Brain microvascular endothelial cell (primary cell): ENCODE measurements around the gene NEDD9.

Experiments
- DNase-seq: peaks from one replicate; pipeline ENCODE4 v3.0.0-alpha.2; 2020
- H3K27ac ChIP-seq: fragments of 250-450 bp; sonication (Bioruptor Pico); 2 replicates; pipeline ENCODE4 v1.5.1; 2020; ENCODE audit warnings: mild to moderate bottlenecking, moderate library complexity
- H3K27me3 ChIP-seq: fragments of 250-450 bp; sonication (Bioruptor Pico); replicated peaks from 2 replicates; pipeline ENCODE4 v1.5.1; 2020; ENCODE audit warnings: mild to moderate bottlenecking
- H3K36me3 ChIP-seq: fragments of 250-450 bp; sonication (Bioruptor Pico); replicated peaks from 2 replicates; pipeline ENCODE4 v1.5.1; 2020; ENCODE audit warnings: mild to moderate bottlenecking
- H3K4me3 ChIP-seq: 2 replicates; pipeline ENCODE4 v1.5.1; 2011; ENCODE audit warnings: low read depth, mild to moderate bottlenecking, control low read depth, low read length, moderate library complexity
- CTCF ChIP-seq: IDR thresholded peaks from 2 replicates; pipeline ENCODE4 v1.5.1; 2011; ENCODE audit warnings: low read depth, mild to moderate bottlenecking, moderate library complexity, low read length, control low read depth, inconsistent platforms; ENCODE audit errors: missing control alignments
- in situ Hi-C: cut with HindIII; loops from 2 replicates; pipeline ENCODE4 v1.10.0; 2017; ENCODE audit warnings: low sequenced_read_pairs, low pct_ligation_motif_present

Gene NEDD9

GRCh38 chr6:11226005-11226404, 6.5 kb downstream of the NEDD9 start:
- Histone ChIP-seq H3K27me3 (no peaks in the 10 kb centered on the region), H3K4me3 (no peak overlapping the region), H3K36me3 (peaks cover 7% of the 10 kb centered on the region), H3K27ac (no peak overlapping the region)
- no peak for DNase-seq
- TF ChIP-seq CTCF: no peak
- in situ Hi-C loops: no loop called here

- Histone ChIP-seq H3K36me3 (peaks cover 9% of the 10 kb centered on the region), H3K4me3 (no peak overlapping the region), H3K27ac (peak overlapping the region; percentile 48), H3K27me3 (no peaks in the 10 kb centered on the region)
- in situ Hi-C loops: no loop called here
- DNase-seq: no peak
- no peak for TF ChIP-seq CTCF
Measured at GRCh38 chr6:11224966-11225463, 7.5 kb downstream of the NEDD9 start.

- in situ Hi-C loops: no loop called here
- no peaks in the 10 kb centered on the region for H3K27me3 ChIP-seq
- no peak overlapping the region for H3K4me3 ChIP-seq
- peaks cover 11% of the 10 kb centered on the region for H3K36me3 ChIP-seq
- no peak for TF ChIP-seq CTCF
- DNase-seq: peak; percentile 65
- H3K27ac ChIP-seq: peak overlapping the region; percentile 48
Measured at GRCh38 chr6:11224252-11224965, 8.1 kb downstream of the NEDD9 start.

GRCh38 chr6:11223286-11223864, 9.1 kb downstream of the NEDD9 start:
- no peak for TF ChIP-seq CTCF
- no peak overlapping the region for H3K27ac ChIP-seq
- no peaks in the 10 kb centered on the region for H3K27me3 ChIP-seq
- no peak overlapping the region for H3K4me3 ChIP-seq
- DNase-seq: no peak
- peaks cover 16% of the 10 kb centered on the region for H3K36me3 ChIP-seq
- in situ Hi-C loops: no loop called here

- in situ Hi-C loops: no loop called here
- TF ChIP-seq CTCF: no peak
- Histone ChIP-seq H3K27me3 (no peaks in the 10 kb centered on the region), H3K4me3 (no peak overlapping the region), H3K27ac (no peak overlapping the region), H3K36me3 (peaks cover 16% of the 10 kb centered on the region)
- no peak for DNase-seq
Measured at GRCh38 chr6:11222385-11223277, 9.8 kb downstream of the NEDD9 start.
